H1 (cell line): Measurements from ENCODE around the gene GALNT6.

ENCODE experiments used
- CHD2 ChIP-seq: IDR thresholded peaks from 2 replicates; pipeline ENCODE4 v1.6.1; 2012; ENCODE audit warnings: low read length, improper control_type of control experiment
- EP300 ChIP-seq, 2 experiments: IDR thresholded peaks; 1 replicate in 1 of 2; 2 replicates in 1 of 2; pipeline ENCODE4 v1.6.1; 2011 to 2012; ENCODE audit warnings: low read depth in 2 of 2, low read length in 2 of 2, mild to moderate bottlenecking in 2 of 2, borderline replicate concordance in 1 of 2, inconsistent platforms in 1 of 2, moderate library complexity in 1 of 2
- GTF2F1 ChIP-seq: IDR thresholded peaks from 2 replicates; pipeline ENCODE4 v1.6.1; 2012; ENCODE audit warnings: low read depth, low read length, improper control_type of control experiment, borderline replicate concordance
- JUN ChIP-seq: IDR thresholded peaks from 2 replicates; pipeline ENCODE4 v1.6.1; 2011; ENCODE audit warnings: low read depth, mild to moderate bottlenecking, improper control_type of control experiment, low read length
- KDM1A ChIP-seq: fragments of 200-600, 300-600 bp; sonication (generic); IDR thresholded peaks from 2 replicates; pipeline ENCODE4 v1.7.1; 2016; ENCODE audit warnings: mild to moderate bottlenecking, low read length, borderline replicate concordance
- POLR2A ChIP-seq, 2 experiments: IDR thresholded peaks; 1 replicate in 1 of 2; 2 replicates in 1 of 2; pipeline ENCODE4 v1.6.1; 2011; ENCODE audit warnings: low read depth in 2 of 2, low read length in 2 of 2, mild to moderate bottlenecking in 2 of 2; ENCODE audit errors: control extremely low read depth in 1 of 2
- YY1 ChIP-seq: IDR thresholded peaks from 2 replicates; pipeline ENCODE4 v1.6.1; 2011; ENCODE audit warnings: low read depth, mild to moderate bottlenecking, low read length

DNA sequence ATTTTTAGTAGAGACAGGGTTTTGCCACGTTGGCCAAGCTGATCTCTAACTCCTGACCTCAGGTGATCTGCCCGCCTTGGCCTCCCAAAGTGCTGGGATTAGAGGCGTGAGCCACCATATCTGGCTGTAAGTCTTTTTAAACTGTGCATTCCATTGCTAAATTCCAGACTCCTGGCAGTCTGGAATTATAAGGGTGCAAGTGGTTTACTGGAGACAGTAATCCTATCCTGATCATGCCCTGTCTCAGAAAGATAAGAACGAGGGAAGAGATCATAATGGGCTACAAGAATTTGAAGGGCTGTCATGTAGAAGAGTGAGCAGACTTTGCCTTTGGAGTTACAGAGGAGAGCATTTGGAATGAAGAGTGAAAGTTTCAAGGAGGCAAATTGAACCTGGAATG, 26.6 kb upstream of the GALNT6 start:
- TF ChIP-seq KDM1A (no peak), JUN (no peak), EP300 (IDR thresholded peaks at IDR 0.05; ENCODE audit: borderline replicate concordance in 1 of 2, low read depth in 2 of 2, low read length in 2 of 2) (no peak), CHD2 (no peak), POLR2A (IDR thresholded peaks at IDR 0.05; ENCODE audit: control extremely low read depth in 1 of 2, low read depth in 2 of 2, low read length in 2 of 2) (no peak), YY1 (no peak), GTF2F1 (no peak)
